Measurements from ENCODE around the gene RHOH.

DNA sequence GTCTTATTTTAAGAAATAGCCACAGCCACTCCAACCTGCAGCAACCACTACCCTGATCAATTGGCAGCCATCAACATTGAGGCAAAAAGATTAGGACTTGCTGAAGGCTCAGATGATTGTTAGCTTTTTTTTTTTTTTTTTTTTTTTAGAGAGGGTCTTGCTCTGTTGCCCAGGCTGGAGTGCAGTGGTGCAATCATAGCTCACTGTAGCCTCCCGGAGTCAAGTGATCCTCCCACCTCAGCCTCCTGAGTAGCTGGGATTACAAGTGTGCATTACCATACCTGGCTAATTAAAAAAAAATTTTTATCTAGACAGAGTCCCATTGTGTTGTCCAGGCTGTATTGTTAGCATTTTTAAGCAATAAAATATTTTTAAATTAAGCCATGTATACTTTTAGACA, 26.5 kb downstream of the RHOH start:
- TF ChIP-seq, protein P1, sequence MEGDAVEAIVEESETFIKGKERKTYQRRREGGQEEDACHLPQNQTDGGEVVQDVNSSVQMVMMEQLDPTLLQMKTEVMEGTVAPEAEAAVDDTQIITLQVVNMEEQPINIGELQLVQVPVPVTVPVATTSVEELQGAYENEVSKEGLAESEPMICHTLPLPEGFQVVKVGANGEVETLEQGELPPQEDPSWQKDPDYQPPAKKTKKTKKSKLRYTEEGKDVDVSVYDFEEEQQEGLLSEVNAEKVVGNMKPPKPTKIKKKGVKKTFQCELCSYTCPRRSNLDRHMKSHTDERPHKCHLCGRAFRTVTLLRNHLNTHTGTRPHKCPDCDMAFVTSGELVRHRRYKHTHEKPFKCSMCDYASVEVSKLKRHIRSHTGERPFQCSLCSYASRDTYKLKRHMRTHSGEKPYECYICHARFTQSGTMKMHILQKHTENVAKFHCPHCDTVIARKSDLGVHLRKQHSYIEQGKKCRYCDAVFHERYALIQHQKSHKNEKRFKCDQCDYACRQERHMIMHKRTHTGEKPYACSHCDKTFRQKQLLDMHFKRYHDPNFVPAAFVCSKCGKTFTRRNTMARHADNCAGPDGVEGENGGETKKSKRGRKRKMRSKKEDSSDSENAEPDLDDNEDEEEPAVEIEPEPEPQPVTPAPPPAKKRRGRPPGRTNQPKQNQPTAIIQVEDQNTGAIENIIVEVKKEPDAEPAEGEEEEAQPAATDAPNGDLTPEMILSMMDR (conservative IDR thresholded peaks at IDR 0.05; ENCODE audit: low read length), result no peak
- TF ChIP-seq EZH2phosphoT487 (IDR thresholded peaks at IDR 0.05; ENCODE audit: borderline replicate concordance, low read depth, low read length), result no peak

Measured in OCI-LY7 (cell line).